Liver (tissue), 3 donors: ENCODE results near the gene WDR26.

ENCODE experiments used
- EGR1 ChIP-seq, 2 donors: IDR thresholded peaks; 2 replicates each; pipeline ENCODE4 v1.6.1; 2016 to 2018; ENCODE audit warnings: antibody characterized with exemption in 2 of 2, low read depth in 2 of 2
- GABPA ChIP-seq, 2 donors: IDR thresholded peaks in 1 of 2; conservative IDR thresholded peaks in 1 of 2; 2 replicates each; pipeline ENCODE4 v1.6.1; 2016; ENCODE audit warnings: antibody characterized with exemption in 2 of 2, mild to moderate bottlenecking in 1 of 2, moderate library complexity in 1 of 2
- RAD21 ChIP-seq, 2 donors: IDR thresholded peaks; 2 replicates each; pipeline ENCODE4 v1.6.1; 2016; ENCODE audit warnings: antibody characterized with exemption in 2 of 2, mild to moderate bottlenecking in 2 of 2
- REST ChIP-seq: IDR thresholded peaks from 2 replicates; pipeline ENCODE4 v1.6.1; 2016; ENCODE audit warnings: antibody characterized with exemption, mild to moderate bottlenecking
- RXRA ChIP-seq, 2 donors: IDR thresholded peaks; 2 replicates each; pipeline ENCODE4 v1.6.1; 2017 to 2018; ENCODE audit warnings: antibody characterized with exemption in 2 of 2, mild to moderate bottlenecking in 1 of 2
- TAF1 ChIP-seq: conservative IDR thresholded peaks from 2 replicates; pipeline ENCODE4 v1.6.1; 2016; ENCODE audit warnings: antibody characterized with exemption, mild to moderate bottlenecking
- TF ChIP-seq, protein P1 (sequence below): fragments of 150-350 bp; IDR thresholded peaks from 2 replicates; pipeline ENCODE4 v1.5.1; 2017; ENCODE audit warnings: improper control_type of control experiment, low read depth, low read length; ENCODE audit not compliant: missing input control
- TF ChIP-seq, protein P2 (sequence below): IDR thresholded peaks from 2 replicates; pipeline ENCODE4 v1.6.1; 2016; ENCODE audit warnings: antibody characterized with exemption
- donor health status: healthy.
- donor health status: healthy.

GRCh38 chr1:224390517-224390916 is 44.1 kb downstream of the WDR26 start:
- TF ChIP-seq, protein P1, sequence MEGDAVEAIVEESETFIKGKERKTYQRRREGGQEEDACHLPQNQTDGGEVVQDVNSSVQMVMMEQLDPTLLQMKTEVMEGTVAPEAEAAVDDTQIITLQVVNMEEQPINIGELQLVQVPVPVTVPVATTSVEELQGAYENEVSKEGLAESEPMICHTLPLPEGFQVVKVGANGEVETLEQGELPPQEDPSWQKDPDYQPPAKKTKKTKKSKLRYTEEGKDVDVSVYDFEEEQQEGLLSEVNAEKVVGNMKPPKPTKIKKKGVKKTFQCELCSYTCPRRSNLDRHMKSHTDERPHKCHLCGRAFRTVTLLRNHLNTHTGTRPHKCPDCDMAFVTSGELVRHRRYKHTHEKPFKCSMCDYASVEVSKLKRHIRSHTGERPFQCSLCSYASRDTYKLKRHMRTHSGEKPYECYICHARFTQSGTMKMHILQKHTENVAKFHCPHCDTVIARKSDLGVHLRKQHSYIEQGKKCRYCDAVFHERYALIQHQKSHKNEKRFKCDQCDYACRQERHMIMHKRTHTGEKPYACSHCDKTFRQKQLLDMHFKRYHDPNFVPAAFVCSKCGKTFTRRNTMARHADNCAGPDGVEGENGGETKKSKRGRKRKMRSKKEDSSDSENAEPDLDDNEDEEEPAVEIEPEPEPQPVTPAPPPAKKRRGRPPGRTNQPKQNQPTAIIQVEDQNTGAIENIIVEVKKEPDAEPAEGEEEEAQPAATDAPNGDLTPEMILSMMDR: no peak
- no peak for TF ChIP-seq EGR1 (IDR thresholded peaks at IDR 0.05; ENCODE audit: low read depth in 2 of 2)
- TF ChIP-seq TAF1: no peak
- no peak for TF ChIP-seq REST
- TF ChIP-seq GABPA (IDR thresholded peaks at IDR 0.05 in 1 of 2, conservative IDR thresholded peaks at IDR 0.05 in 1 of 2): no peak
- no peak for TF ChIP-seq RXRA (IDR thresholded peaks at IDR 0.05)
- TF ChIP-seq, protein P2, sequence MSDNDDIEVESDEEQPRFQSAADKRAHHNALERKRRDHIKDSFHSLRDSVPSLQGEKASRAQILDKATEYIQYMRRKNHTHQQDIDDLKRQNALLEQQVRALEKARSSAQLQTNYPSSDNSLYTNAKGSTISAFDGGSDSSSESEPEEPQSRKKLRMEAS: no peak
- no peak for TF ChIP-seq RAD21 (IDR thresholded peaks at IDR 0.05)
